ENCODE results near the gene ATG12. TPM values are rescaled to one million over a fixed set of nuclear protein-coding genes. Genes with fewer than 3 reads are reported as not detected.

ATG12 gene
- total RNA-seq, 4 donors from 2014 or later: 54.1 to 89.5 (median 78.2) TPM

GRCh38 chr5:115838885-115839518, 2.4 kb downstream of the ATG12 start:
- no peak for TF ChIP-seq CTCF (IDR thresholded peaks at IDR 0.05; ENCODE audit: low read depth)

- no peak for TF ChIP-seq CTCF (IDR thresholded peaks at IDR 0.05; ENCODE audit: low read depth)
Observed at GRCh38 chr5:115835481-115835880, 5.9 kb downstream of the ATG12 start.

GRCh38 chr5:115831163-115831768, 10.1 kb downstream of the ATG12 start:
- TF ChIP-seq CTCF (IDR thresholded peaks at IDR 0.05; ENCODE audit: low read depth): no peak

GRCh38 chr5:115829913-115830312, 11.5 kb downstream of the ATG12 start:
- no peak for TF ChIP-seq CTCF (IDR thresholded peaks at IDR 0.05; ENCODE audit: low read depth)

- TF ChIP-seq CTCF (IDR thresholded peaks at IDR 0.05; ENCODE audit: low read depth): no peak
Observed at GRCh38 chr5:115825948-115826347, 15.4 kb downstream of the ATG12 start.

- no peak for TF ChIP-seq CTCF (IDR thresholded peaks at IDR 0.05; ENCODE audit: low read depth)
Observed at GRCh38 chr5:115820846-115821245, 20.5 kb downstream of the ATG12 start.

GRCh38 chr5:115818821-115819220, 22.5 kb downstream of the ATG12 start:
- no peak for TF ChIP-seq CTCF (IDR thresholded peaks at IDR 0.05; ENCODE audit: low read depth)
